Thoracic aorta endothelial cell (primary cell): ENCODE data around the gene FCRLA. TPM values are rescaled to one million over a fixed set of nuclear protein-coding genes. Genes with fewer than 3 reads are reported as not detected.

Experiments
- small RNA-seq: library from RNA; depleted of rRNA; stranded (forward); fragments of <200 nt; gene quantifications from one replicate; pipeline ENCODE3, GENCODE V24; 2012
- total RNA-seq: library from RNA; depleted of rRNA; stranded (reverse); fragments of >200 nt; gene quantifications from 2 replicates; pipeline ENCODE4 v1.2.3, GENCODE V29; 2012

FCRLA gene, protein sequence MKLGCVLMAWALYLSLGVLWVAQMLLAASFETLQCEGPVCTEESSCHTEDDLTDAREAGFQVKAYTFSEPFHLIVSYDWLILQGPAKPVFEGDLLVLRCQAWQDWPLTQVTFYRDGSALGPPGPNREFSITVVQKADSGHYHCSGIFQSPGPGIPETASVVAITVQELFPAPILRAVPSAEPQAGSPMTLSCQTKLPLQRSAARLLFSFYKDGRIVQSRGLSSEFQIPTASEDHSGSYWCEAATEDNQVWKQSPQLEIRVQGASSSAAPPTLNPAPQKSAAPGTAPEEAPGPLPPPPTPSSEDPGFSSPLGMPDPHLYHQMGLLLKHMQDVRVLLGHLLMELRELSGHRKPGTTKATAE
- total RNA-seq, result not detected in 2 replicates

DNA sequence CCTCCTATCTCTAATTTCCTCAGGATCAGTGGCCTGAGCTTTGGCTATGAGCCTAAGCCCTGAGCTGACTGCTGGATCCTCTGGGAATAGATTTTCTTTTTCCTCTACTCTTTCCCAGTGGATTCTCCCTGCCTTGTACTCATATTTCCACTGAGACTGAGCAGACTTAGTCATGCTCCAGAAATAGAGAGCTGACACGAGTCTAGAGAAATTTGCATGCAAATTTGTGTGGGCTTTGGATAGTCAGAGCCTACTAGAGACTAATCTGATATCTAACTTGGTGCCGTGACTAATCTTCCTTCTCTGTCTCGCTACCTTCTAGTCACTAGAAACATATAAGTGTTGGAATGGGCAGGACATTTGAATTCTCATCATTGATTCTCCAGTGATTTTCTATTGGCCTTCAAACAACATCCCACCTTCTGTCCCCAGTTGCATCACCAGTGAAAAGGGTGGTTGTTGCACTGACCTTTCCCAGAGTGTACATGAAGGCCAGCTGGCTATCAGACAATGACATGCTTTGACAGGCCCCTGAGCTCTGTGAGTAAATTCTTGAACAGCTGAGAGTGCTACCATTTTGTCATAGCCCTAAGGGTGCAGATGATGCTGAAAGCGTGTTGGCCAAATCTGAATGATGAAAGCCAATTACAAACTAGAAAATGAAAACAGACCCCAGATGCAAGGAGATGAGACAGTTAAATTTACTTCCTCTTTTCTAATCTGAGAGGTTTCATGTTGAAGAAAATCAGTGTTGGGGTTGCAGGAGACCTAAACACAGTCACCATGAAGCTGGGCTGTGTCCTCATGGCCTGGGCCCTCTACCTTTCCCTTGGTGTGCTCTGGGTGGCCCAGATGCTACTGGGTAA, at the start of gene FCRLA:
TSS of gene FCRLA (plus strand) at position 748 of the 866 bp plus-strand sequence. CDS start at position 784, 36 bp downstream.

DNA sequence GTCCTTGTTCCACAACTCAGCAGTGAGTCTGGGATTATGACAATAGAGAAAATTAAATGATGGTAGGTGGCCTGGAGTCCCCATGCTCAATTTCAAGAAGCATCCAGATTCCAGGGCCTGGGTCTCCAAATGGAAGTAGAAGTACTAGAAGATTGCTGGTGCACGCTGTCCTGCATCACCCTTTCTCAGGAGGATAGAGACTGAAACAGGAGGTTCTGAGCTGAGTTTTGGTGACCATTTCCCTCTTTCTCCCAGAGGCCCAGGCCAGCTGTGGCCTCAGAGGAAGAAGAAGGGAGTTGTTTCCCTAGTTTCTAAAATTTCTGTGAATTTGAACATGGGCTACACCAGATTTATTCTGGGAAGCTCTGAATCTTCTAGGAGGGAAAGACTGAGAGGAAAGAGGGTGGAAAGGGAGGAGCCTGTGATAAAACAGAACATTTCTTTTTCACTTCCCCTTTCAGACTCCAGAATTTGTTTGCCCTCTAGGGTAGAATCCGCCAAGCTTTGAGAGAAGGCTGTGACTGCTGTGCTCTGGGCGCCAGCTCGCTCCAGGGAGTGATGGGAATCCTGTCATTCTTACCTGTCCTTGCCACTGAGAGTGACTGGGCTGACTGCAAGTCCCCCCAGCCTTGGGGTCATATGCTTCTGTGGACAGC, 44.2 kb upstream of the FCRLA start, which contains the start of gene FCGR2B:
TSS of gene FCGR2B (plus strand) at position 460 of the 656 bp plus-strand sequence. CDS start at position 559, 99 bp downstream.

DNA sequence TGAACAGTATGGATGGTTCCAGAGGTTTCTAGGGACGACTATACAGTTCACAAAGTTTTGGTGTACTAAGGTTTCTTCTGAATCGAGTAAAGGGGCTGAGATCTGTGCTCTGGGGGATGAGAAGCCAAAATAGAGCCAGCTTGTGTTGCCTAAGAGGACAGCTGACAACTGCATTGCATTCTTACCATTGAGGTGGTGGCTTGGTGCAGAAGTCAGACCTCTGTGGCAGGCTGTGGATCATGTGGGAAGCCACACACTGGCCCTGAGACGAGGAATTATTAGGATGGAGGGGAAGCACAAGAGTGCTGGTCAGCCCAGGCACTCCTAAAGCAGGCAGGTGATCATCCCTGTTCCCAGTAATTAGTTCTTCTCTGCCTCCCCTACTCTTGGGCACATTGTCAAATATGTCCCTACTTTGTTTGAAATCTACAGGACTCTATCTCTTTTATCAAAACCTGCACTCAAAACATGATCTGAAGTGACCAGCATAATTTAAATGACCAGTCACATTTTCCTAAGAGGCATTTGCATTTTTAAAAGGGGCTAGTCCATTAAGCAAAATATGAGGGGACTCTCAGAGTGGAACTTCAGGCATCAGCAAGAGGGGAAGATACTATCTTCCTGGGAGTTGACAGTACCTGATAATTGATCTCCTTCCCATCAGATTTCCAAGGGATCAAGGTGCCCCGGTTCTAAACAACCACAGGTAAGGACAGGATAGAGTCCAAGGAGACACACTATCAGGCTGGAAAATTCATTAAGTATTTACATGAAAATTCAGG, 14.1 kb downstream of the FCRLA start, which contains the start of gene FCRLB:
TSS of gene FCRLB (plus strand) at position 589 of the 782 bp plus-strand sequence. CDS start 1,129 bp downstream, outside the sequence.

DNA sequence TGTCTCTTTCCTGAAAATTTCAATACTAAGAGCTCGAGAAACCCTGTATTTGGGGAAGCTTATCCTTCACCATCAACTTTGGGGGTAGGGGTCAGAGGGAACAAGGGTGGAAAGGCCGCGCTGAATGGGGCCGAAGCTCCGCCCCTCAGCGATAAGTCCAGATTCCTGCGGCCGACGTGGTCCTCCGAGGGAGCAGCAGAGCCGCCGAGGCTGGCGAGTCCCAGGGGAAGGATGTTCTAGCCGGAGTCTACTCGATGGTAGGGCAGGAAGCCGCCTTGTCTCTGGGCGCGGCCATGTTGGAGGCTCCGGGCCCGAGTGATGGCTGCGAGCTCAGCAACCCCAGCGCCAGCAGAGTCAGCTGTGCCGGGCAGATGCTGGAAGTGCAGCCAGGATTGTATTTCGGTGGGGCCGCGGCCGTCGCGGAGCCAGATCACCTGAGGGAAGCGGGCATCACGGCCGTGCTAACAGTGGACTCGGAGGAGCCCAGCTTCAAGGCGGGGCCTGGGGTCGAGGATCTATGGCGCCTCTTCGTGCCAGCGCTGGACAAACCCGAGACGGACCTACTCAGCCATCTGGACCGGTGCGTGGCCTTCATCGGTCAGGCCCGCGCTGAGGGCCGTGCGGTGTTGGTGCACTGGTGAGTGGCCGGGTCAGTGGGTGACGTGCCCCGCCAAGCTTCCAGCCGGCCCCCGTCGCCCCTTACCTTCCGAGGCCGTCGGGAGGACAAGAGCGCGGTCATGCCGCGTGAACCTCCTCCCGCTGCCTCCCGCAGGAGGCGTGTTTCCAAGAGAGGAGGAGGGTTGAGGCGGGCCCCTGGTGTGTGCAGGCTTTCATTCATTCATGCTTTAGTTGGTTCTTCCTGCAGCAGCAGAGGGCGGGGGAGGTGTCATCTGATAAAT, 42.7 kb downstream of the FCRLA start, which contains the start of gene DUSP12:
TSS of gene DUSP12 (plus strand) at position 278 of the 899 bp plus-strand sequence. CDS start at position 294, 16 bp downstream.

Small RNA genes lying within 50 kb of the gene (small RNA-seq; reads per million reads assigned to genes)
- gene RF00019, result not detected
- not detected for gene RN7SL466P

Other genes starting within 250 kb of the FCRLA start
- 0.22 TPM in 1 of 2 replicates, not detected in the other for gene FCGR2A, start 201.8 kb upstream of the FCRLA start, total RNA-seq
- gene HSPA6, start 182.7 kb upstream of the FCRLA start, total RNA-seq, result 0.22 and 0.27 TPM in 2 replicates
- gene FCGR3A, start 157.4 kb upstream of the FCRLA start, total RNA-seq, result not detected in 2 replicates
- not detected in 2 replicates for gene FCGR3B, start 76.1 kb upstream of the FCRLA start, total RNA-seq
- gene FCGR2B, start 44.1 kb upstream of the FCRLA start, total RNA-seq, result not detected in 2 replicates
- 0.66 and 1.0 TPM in 2 replicates for gene FCRLB, start 14.3 kb downstream of the FCRLA start, total RNA-seq
- 38.4 and 40.6 TPM in 2 replicates for gene DUSP12, start 42.6 kb downstream of the FCRLA start, total RNA-seq
- 74.3 and 83.1 TPM in 2 replicates for gene ATF6, start 59.1 kb downstream of the FCRLA start, total RNA-seq